ENCODE data around the gene PLEKHA7. TPM values are rescaled to one million over a fixed set of nuclear protein-coding genes. Genes with fewer than 3 reads are reported as not detected.

The PLEKHA7 gene
- total RNA-seq, 1 experiment from 2014 or later, result 1.7 TPM

DNA sequence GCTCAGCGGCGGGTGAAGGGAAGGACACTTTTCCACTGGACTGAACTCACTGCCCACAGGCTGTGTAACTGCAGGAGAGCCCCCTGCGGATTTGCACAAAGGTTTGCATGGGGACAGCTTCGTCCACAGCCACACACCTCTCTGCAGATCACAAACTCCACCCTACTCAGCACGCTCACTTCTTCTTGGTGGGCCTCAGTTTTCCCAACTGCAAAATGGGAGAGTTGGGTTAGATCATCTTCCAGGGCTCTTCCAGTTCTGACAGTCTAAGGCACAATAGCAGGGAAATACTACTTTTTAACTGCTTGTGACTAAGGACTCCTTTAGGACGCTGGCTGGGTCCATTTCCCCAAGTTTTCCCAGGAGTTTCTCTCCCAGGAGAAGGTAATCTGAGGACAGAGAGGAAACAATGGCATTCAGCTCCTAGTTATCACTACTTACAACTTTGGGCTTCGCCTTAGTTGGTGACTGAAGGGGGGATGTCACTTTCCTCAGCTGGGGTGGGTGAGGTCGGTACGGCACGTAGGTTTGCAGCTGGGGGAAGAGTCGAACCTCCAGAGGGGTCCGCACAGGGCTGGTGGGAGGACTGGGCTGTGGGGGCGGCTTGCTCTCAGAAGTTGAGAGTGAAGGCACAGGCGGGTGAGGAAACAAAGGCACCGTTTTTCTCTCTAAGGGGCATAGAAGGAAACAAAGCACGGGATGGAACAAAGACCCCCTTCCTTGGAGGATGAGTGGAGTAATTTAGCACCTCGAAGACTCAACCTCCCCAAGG lies 220.0 kb downstream of the PLEKHA7 start:
- intact Hi-C loops (cut with micrococcal nuclease; ENCODE audit: unreplicated experiment), result no loop called here
- TF ChIP-seq, protein P1, sequence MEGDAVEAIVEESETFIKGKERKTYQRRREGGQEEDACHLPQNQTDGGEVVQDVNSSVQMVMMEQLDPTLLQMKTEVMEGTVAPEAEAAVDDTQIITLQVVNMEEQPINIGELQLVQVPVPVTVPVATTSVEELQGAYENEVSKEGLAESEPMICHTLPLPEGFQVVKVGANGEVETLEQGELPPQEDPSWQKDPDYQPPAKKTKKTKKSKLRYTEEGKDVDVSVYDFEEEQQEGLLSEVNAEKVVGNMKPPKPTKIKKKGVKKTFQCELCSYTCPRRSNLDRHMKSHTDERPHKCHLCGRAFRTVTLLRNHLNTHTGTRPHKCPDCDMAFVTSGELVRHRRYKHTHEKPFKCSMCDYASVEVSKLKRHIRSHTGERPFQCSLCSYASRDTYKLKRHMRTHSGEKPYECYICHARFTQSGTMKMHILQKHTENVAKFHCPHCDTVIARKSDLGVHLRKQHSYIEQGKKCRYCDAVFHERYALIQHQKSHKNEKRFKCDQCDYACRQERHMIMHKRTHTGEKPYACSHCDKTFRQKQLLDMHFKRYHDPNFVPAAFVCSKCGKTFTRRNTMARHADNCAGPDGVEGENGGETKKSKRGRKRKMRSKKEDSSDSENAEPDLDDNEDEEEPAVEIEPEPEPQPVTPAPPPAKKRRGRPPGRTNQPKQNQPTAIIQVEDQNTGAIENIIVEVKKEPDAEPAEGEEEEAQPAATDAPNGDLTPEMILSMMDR (conservative IDR thresholded peaks at IDR 0.05; ENCODE audit: low read depth, low read length), result no peak
- TF ChIP-seq EZH2 (IDR thresholded peaks at IDR 0.05; ENCODE audit: borderline replicate concordance, low read depth, low read length, poor library complexity, severe bottlenecking), result no peak
- no peak overlapping the region for H3K27ac ChIP-seq (ENCODE audit: low read depth, low read length, poor library complexity, severe bottlenecking)
- H3K36me3 ChIP-seq (ENCODE audit: insufficient read depth, low read length, poor library complexity, severe bottlenecking), result no peaks in the 10 kb centered on the region
- ChIA-PET POLR2A (ENCODE audit: low non-redundant PET) (interaction anchor here (0.6 kb wide), 1 partner anchor 17 kb away, joined by 5 read pairs; no protein-coding TSS in a partner anchor), CTCF (no interaction called here)
- BruUV-seq (replicated peaks), result no TSS peak
- H3K27me3 ChIP-seq (replicated peaks; ENCODE audit: insufficient read depth, low read depth, low read length, poor library complexity), result no peaks in the 10 kb centered on the region
- H3K4me3 ChIP-seq (ENCODE audit: low read depth, low read length, poor library complexity, severe bottlenecking), result no peak overlapping the region
- H3K4me1 ChIP-seq (ENCODE audit: insufficient read depth, low read length, poor library complexity, severe bottlenecking), result no peaks in the 10 kb centered on the region
- no peak for DNase-seq (ENCODE audit: low spot score)
- no peaks in the 10 kb centered on the region for H3K9me3 ChIP-seq (ENCODE audit: low read depth, low read length, poor library complexity, severe bottlenecking)

DNA sequence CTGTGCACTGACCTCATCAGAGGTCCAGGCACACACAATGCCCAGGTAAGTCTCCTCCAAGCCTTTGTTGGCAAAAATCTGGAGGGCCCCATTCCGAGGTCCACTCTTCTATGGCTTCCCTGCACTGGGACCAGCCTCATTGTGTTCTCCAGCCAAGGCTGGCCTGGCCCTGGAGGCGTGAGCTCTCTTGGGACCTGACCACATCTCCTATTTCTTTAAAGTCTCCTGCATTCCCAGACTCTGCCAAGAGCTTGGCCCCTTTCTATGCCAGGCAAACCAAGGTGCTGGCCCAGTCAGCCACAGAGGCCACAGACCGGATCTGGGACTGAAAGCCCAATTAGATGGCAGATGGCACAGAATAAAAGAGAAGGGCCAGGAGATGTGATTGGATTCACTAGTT lies 220.7 kb downstream of the PLEKHA7 start:
- no peaks in the 10 kb centered on the region for H3K9me3 ChIP-seq (ENCODE audit: low read depth, low read length, poor library complexity, severe bottlenecking)
- no peak for DNase-seq (ENCODE audit: low spot score)
- CTCF ChIA-PET, result no interaction called here
- intact Hi-C loops (cut with micrococcal nuclease; ENCODE audit: unreplicated experiment), result no loop called here
- no peaks in the 10 kb centered on the region for H3K27me3 ChIP-seq (replicated peaks; ENCODE audit: insufficient read depth, low read depth, low read length, poor library complexity)
- TF ChIP-seq, protein P1 (conservative IDR thresholded peaks at IDR 0.05; ENCODE audit: low read depth, low read length), result no peak
- no peak for TF ChIP-seq EZH2 (IDR thresholded peaks at IDR 0.05; ENCODE audit: borderline replicate concordance, low read depth, low read length, poor library complexity, severe bottlenecking)
- no TSS peak for BruUV-seq (replicated peaks)
- no peaks in the 10 kb centered on the region for H3K4me1 ChIP-seq (ENCODE audit: insufficient read depth, low read length, poor library complexity, severe bottlenecking)
- H3K36me3 ChIP-seq (ENCODE audit: insufficient read depth, low read length, poor library complexity, severe bottlenecking), result no peaks in the 10 kb centered on the region
- POLR2A ChIA-PET (ENCODE audit: low non-redundant PET), result no interaction called here
- H3K27ac ChIP-seq (ENCODE audit: low read depth, low read length, poor library complexity, severe bottlenecking), result no peak overlapping the region
- H3K4me3 ChIP-seq (ENCODE audit: low read depth, low read length, poor library complexity, severe bottlenecking), result no peak overlapping the region

DNA sequence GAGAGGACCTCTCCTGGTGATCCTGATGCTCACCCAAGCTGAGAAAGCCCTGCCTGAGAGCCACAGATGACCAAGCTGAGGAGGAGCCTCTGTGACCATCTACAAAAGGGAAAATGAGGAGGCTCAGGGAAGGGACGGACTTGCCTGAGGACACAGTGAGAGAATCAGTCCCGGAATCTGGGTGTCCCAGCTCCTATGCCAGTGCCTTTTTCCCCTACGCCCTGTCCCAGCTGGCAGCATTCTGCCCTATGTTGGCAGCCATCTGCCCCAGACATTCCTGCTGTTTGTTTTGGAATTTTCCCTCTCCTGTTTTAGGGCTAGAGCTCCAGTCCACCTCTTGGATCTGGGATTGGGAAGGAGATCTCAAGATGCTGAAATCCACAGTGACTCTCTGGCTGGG lies 221.2 kb downstream of the PLEKHA7 start:
- Histone ChIP-seq H3K4me1 (ENCODE audit: insufficient read depth, low read length, poor library complexity, severe bottlenecking) (no peaks in the 10 kb centered on the region), H3K36me3 (ENCODE audit: insufficient read depth, low read length, poor library complexity, severe bottlenecking) (no peaks in the 10 kb centered on the region), H3K9me3 (ENCODE audit: low read depth, low read length, poor library complexity, severe bottlenecking) (no peaks in the 10 kb centered on the region), H3K27ac (ENCODE audit: low read depth, low read length, poor library complexity, severe bottlenecking) (no peak overlapping the region), H3K27me3 (replicated peaks; ENCODE audit: insufficient read depth, low read depth, low read length, poor library complexity) (no peaks in the 10 kb centered on the region), H3K4me3 (ENCODE audit: low read depth, low read length, poor library complexity, severe bottlenecking) (no peak overlapping the region)
- ChIA-PET CTCF (interaction anchor here (1.1 kb wide), 1 partner anchor 27 kb away, joined by 3 read pairs; no protein-coding TSS in a partner anchor), POLR2A (ENCODE audit: low non-redundant PET) (interaction anchor here (0.6 kb wide), 1 partner anchor 564 kb away, joined by 5 read pairs; no protein-coding TSS in a partner anchor)
- no peak for DNase-seq (ENCODE audit: low spot score)
- TF ChIP-seq, protein P1 (conservative IDR thresholded peaks at IDR 0.05; ENCODE audit: low read depth, low read length), result no peak
- TF ChIP-seq EZH2 (IDR thresholded peaks at IDR 0.05; ENCODE audit: borderline replicate concordance, low read depth, low read length, poor library complexity, severe bottlenecking), result no peak
- intact Hi-C loops (cut with micrococcal nuclease; ENCODE audit: unreplicated experiment), result no loop called here
- no TSS peak for BruUV-seq (replicated peaks)
